HEK293T (cell line): Measurements from ENCODE around the gene CBL.

ENCODE experiments used
- FOXM1 ChIP-seq: fragments of 450-650 bp; IDR thresholded peaks from 2 replicates; pipeline ENCODE4 v1.6.1; 2017; ENCODE audit warnings: mild to moderate bottlenecking, borderline replicate concordance
- SUZ12 ChIP-seq: fragments of 450-650 bp; IDR thresholded peaks from 2 replicates; pipeline ENCODE4 v1.6.1; 2016; ENCODE audit warnings: mild to moderate bottlenecking

DNA sequence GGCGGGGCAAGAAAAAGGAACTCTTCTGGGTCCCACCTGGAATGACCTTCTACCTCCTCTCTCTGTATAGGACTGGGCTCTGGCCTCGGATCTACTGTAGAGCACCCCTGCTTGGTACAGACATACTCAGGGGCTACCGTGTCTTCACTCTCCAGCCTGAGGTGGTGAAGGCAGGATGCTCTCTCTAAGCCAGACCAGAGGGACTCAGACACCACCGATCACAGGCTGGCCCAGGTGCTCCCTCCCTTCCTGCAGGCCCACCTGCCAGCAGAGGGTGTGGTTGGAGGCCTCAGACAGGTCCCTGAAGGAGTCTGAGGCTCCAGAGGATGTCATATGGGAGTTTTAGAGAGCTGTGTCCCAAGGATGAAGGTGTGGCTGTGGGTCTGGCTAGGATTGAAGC lies 16.7 kb upstream of the CBL start:
- no peak for TF ChIP-seq FOXM1
- no peak for TF ChIP-seq SUZ12
